LNCaP clone FGC (cell line): ENCODE measurements around the gene ZNF48.

Experiments
- DNase-seq: peaks from one replicate; pipeline ENCODE4 v3.0.0-alpha.2; 2011; ENCODE audit warnings: low read depth
- H3K4me3 ChIP-seq: 2 replicates; pipeline ENCODE4 v1.5.1; 2011; ENCODE audit warnings: mild to moderate bottlenecking, low read depth, low read length, control low read depth
- CTCF ChIP-seq: IDR thresholded peaks from 2 replicates; pipeline ENCODE4 v1.5.1; 2012; ENCODE audit warnings: mild to moderate bottlenecking; ENCODE audit not compliant: control insufficient read depth, insufficient read depth; ENCODE audit errors: extremely low read depth

ZNF48 gene

GRCh38 chr16:30421010-30421409 lies 25.8 kb downstream of the ZNF48 start:
- no peak overlapping the region for H3K4me3 ChIP-seq
- DNase-seq: no peak
- TF ChIP-seq CTCF: no peak

GRCh38 chr16:30428055-30428454 lies 32.8 kb downstream of the ZNF48 start:
- no peak for TF ChIP-seq CTCF

GRCh38 chr16:30429418-30429677 lies 34.1 kb downstream of the ZNF48 start:
- DNase-seq: no peak
- no peak for TF ChIP-seq CTCF

More at GRCh38 chr16:30428055-30428454, 32.8 kb downstream of the ZNF48 start:
- no peak for DNase-seq
- peak overlapping the region; percentile 94; the same call in 1 of the 2 replicates for H3K4me3 ChIP-seq

GRCh38 chr16:30429678-30430427 lies 34.6 kb downstream of the ZNF48 start, which contains the start of gene DCTPP1:
TSS of gene DCTPP1 (minus strand) at chr16:30430030. CDS start at chr16:30429980, 50 bp downstream.
- peak; percentile 77 for TF ChIP-seq CTCF
- peak; percentile 100 for DNase-seq
- H3K4me3 ChIP-seq: peak within 1 kb of the TSS; percentile 94

More at GRCh38 chr16:30429418-30429677, 34.1 kb downstream of the ZNF48 start:
- peak overlapping the region; percentile 94 for H3K4me3 ChIP-seq

- H3K4me3 ChIP-seq: no peak overlapping the region
- no peak for TF ChIP-seq CTCF
- no peak for DNase-seq
Measured at GRCh38 chr16:30430428-30430970, 35.3 kb downstream of the ZNF48 start.

GRCh38 chr16:30434852-30435251 lies 39.6 kb downstream of the ZNF48 start:
- H3K4me3 ChIP-seq: no peak overlapping the region
- TF ChIP-seq CTCF: no peak
- no peak for DNase-seq
